ENCODE data around the gene SPAG9. TPM values are rescaled to one million over a fixed set of nuclear protein-coding genes. Genes with fewer than 3 reads are reported as not detected.
A peak's percentile ranks its signal among the peaks of the same experiment; 100 is the strongest.
"Not testable (repeated sequence)": the region's sequence is repeated elsewhere in the genome, so short reads cannot be mapped to it uniquely, and the experiment has no call there.

SPAG9 gene
- total RNA-seq, 1 experiment from 2014 or later: 55.3 TPM

- no peak for DNase-seq (ENCODE audit: low read depth)
Measured at GRCh38 chr17:51142597-51142996, 21.9 kb upstream of the SPAG9 start.

- no peak for DNase-seq (ENCODE audit: low read depth)
Measured at GRCh38 chr17:51135956-51136355, 15.3 kb upstream of the SPAG9 start.

GRCh38 chr17:51133365-51133764 is 12.7 kb upstream of the SPAG9 start:
- no peak for DNase-seq (ENCODE audit: low read depth)

- DNase-seq (ENCODE audit: low read depth): no peak
Measured at GRCh38 chr17:51132964-51133319, 12.3 kb upstream of the SPAG9 start.

- DNase-seq (ENCODE audit: low read depth): peak; percentile 36
Measured at GRCh38 chr17:51128076-51128475, 7.4 kb upstream of the SPAG9 start.

GRCh38 chr17:51124640-51125503 is 4.2 kb upstream of the SPAG9 start:
- no peak for DNase-seq (ENCODE audit: low read depth)

GRCh38 chr17:51122473-51123115 is 1.9 kb upstream of the SPAG9 start:
- DNase-seq (ENCODE audit: low read depth): not testable (repeated sequence)

GRCh38 chr17:51121620-51122472 is 1.2 kb upstream of the SPAG9 start:
- DNase-seq (ENCODE audit: low read depth): peak; percentile 92

GRCh38 chr17:51120357-51120738 is 320 bp downstream of the SPAG9 start:
- DNase-seq (ENCODE audit: low read depth): no peak

- peak; percentile 42 for DNase-seq (ENCODE audit: low read depth)
Measured at GRCh38 chr17:51119415-51120356, 982 bp downstream of the SPAG9 start.

GRCh38 chr17:51118330-51119195 is 2.1 kb downstream of the SPAG9 start:
- DNase-seq (ENCODE audit: low read depth): no peak

- DNase-seq (ENCODE audit: low read depth): no peak
Measured at GRCh38 chr17:51115179-51115578, 5.5 kb downstream of the SPAG9 start.

GRCh38 chr17:51112303-51113222 is 8.1 kb downstream of the SPAG9 start:
- peak; percentile 15 for DNase-seq (ENCODE audit: low read depth)

- DNase-seq (ENCODE audit: low read depth): no peak
Measured at GRCh38 chr17:51107778-51108177, 12.9 kb downstream of the SPAG9 start.

GRCh38 chr17:51103451-51103850 is 17.2 kb downstream of the SPAG9 start:
- no peak for DNase-seq (ENCODE audit: low read depth)

- DNase-seq (ENCODE audit: low read depth): no peak
Measured at GRCh38 chr17:51103050-51103449, 17.6 kb downstream of the SPAG9 start.

GRCh38 chr17:51097708-51098446 is 22.8 kb downstream of the SPAG9 start:
- no peak for DNase-seq (ENCODE audit: low read depth)

- no peak for DNase-seq (ENCODE audit: low read depth)
Measured at GRCh38 chr17:51091635-51092034, 29.0 kb downstream of the SPAG9 start.

Data from RPMI7951 (cell line).